Measurements from ENCODE around the gene POFUT2. TPM values are rescaled to one million over a fixed set of nuclear protein-coding genes. Genes with fewer than 3 reads are reported as not detected.

Gene POFUT2, protein sequence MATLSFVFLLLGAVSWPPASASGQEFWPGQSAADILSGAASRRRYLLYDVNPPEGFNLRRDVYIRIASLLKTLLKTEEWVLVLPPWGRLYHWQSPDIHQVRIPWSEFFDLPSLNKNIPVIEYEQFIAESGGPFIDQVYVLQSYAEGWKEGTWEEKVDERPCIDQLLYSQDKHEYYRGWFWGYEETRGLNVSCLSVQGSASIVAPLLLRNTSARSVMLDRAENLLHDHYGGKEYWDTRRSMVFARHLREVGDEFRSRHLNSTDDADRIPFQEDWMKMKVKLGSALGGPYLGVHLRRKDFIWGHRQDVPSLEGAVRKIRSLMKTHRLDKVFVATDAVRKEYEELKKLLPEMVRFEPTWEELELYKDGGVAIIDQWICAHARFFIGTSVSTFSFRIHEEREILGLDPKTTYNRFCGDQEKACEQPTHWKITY
- total RNA-seq (2014; rRNA removed; shearing (Covaris generic)) (14.4 and 20.5 TPM in 2 replicates), total RNA-seq (2022) (17.0 and 20.4 TPM in 2 replicates), Bru-seq, nascent RNA (percentile 55 among the genes with signal in this experiment), BruChase-seq, experiment 1, labeled RNA remaining after a 6-hour chase (percentile 56 among the genes with signal in this experiment), BruChase-seq, experiment 2, labeled RNA remaining after a 2-hour chase (percentile 60 among the genes with signal in this experiment)
- long read RNA-seq, transcript POFUT2-203 (9 exons, 2,871 nt): major isoform, 5 of 26 reads
- long read RNA-seq, partial matches to known transcripts: 4 of 26 reads
- long read RNA-seq, other reads (novel, unspliced or antisense): 17 of 26 reads

- POLR2A ChIA-PET: interaction anchor here (0.5 to 0.9 kb wide), 7 partner anchors 10 to 434 kb away, joined by 3 to 5 read pairs (median 4); no protein-coding TSS in a partner anchor
- CTCF ChIA-PET (ENCODE audit: unreplicated experiment): interaction anchor here (0.6 kb wide), 2 partner anchors 77 to 146 kb away, joined by 3 to 13 read pairs; no protein-coding TSS in a partner anchor
- peak within 1 kb of the TSS; percentile 93 for H3K4me3 ChIP-seq (ENCODE audit: low read depth, low read length, poor library complexity, severe bottlenecking)
- 0 out of 2 replicates have a peak within 1 kb of the TSS, but pooled peaks have one; percentile 26 for H2AFZ ChIP-seq (ENCODE audit: low read length)
- no peaks in the 10 kb centered on the region for H3K9me2 ChIP-seq (ENCODE audit: insufficient read depth, low read length)
- intact Hi-C loops (cut with micrococcal nuclease; ENCODE audit: unreplicated experiment): loop anchor here (1.0 kb wide), 1 partner anchor 135 kb away; no protein-coding TSS in a partner anchor
- peak within 1 kb of the TSS; percentile 67 for H3K4me2 ChIP-seq (ENCODE audit: low read length)
- peaks cover 12% of the 10 kb centered on the region; the same call in 1 of the 2 replicates for H3K36me3 ChIP-seq (ENCODE audit: insufficient read depth, low read length)
- H3K79me2 ChIP-seq (ENCODE audit: insufficient read depth, low read depth, low read length): no peaks in the 10 kb centered on the region
- H3K4me1 ChIP-seq (ENCODE audit: insufficient read depth, low read length, poor library complexity, severe bottlenecking): no peaks in the 10 kb centered on the region
- no peak within 1 kb of the TSS for H3K27ac ChIP-seq (ENCODE audit: low read depth, low read length, poor library complexity, severe bottlenecking)
- DNase-seq (ENCODE audit: low spot score): peak; percentile 95
- no TSS peak for BruUV-seq (replicated peaks)
- H3K9me3 ChIP-seq (ENCODE audit: low read length): no peaks in the 10 kb centered on the region
- TF ChIP-seq EZH2phosphoT487 (IDR thresholded peaks at IDR 0.05; ENCODE audit: borderline replicate concordance, low read depth, low read length): no peak
- TF ChIP-seq, protein P1, sequence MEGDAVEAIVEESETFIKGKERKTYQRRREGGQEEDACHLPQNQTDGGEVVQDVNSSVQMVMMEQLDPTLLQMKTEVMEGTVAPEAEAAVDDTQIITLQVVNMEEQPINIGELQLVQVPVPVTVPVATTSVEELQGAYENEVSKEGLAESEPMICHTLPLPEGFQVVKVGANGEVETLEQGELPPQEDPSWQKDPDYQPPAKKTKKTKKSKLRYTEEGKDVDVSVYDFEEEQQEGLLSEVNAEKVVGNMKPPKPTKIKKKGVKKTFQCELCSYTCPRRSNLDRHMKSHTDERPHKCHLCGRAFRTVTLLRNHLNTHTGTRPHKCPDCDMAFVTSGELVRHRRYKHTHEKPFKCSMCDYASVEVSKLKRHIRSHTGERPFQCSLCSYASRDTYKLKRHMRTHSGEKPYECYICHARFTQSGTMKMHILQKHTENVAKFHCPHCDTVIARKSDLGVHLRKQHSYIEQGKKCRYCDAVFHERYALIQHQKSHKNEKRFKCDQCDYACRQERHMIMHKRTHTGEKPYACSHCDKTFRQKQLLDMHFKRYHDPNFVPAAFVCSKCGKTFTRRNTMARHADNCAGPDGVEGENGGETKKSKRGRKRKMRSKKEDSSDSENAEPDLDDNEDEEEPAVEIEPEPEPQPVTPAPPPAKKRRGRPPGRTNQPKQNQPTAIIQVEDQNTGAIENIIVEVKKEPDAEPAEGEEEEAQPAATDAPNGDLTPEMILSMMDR (conservative IDR thresholded peaks at IDR 0.05; ENCODE audit: low read length): no peak
- H4K20me1 ChIP-seq (ENCODE audit: insufficient read depth, low read length): no peaks in the 10 kb centered on the region
Measured at GRCh38 chr21:45287438-45288391, at the start of gene POFUT2. TSS of gene POFUT2 (minus strand) at chr21:45287895. CDS start at chr21:45287871, 24 bp downstream.

- no TSS peak for BruUV-seq (replicated peaks)
- TF ChIP-seq, protein P1 (conservative IDR thresholded peaks at IDR 0.05; ENCODE audit: low read length): no peak
- no peak for TF ChIP-seq EZH2phosphoT487 (IDR thresholded peaks at IDR 0.05; ENCODE audit: borderline replicate concordance, low read depth, low read length)
- no peak for DNase-seq (ENCODE audit: low spot score)
- Histone ChIP-seq H3K9me2 (ENCODE audit: insufficient read depth, low read length) (no peaks in the 10 kb centered on the region), H3K4me2 (ENCODE audit: low read length) (no peak overlapping the region), H3K4me1 (ENCODE audit: insufficient read depth, low read length, poor library complexity, severe bottlenecking) (no peaks in the 10 kb centered on the region), H3K79me2 (ENCODE audit: insufficient read depth, low read depth, low read length) (no peaks in the 10 kb centered on the region), H2AFZ (ENCODE audit: low read length) (no peak overlapping the region), H3K36me3 (ENCODE audit: insufficient read depth, low read length) (no peaks in the 10 kb centered on the region), H3K9me3 (ENCODE audit: low read length) (no peaks in the 10 kb centered on the region), H4K20me1 (ENCODE audit: insufficient read depth, low read length) (no peaks in the 10 kb centered on the region), H3K27ac (ENCODE audit: low read depth, low read length, poor library complexity, severe bottlenecking) (no peak overlapping the region), H3K4me3 (ENCODE audit: low read depth, low read length, poor library complexity, severe bottlenecking) (no peak overlapping the region)
- ChIA-PET POLR2A (no interaction called here), CTCF (ENCODE audit: unreplicated experiment) (no interaction called here)
- intact Hi-C loops (cut with micrococcal nuclease; ENCODE audit: unreplicated experiment): no loop called here
Measured at GRCh38 chr21:45336870-45337269, 49.2 kb upstream of the POFUT2 start.
